Hippocampal formation (tissue), 2 donors: ENCODE measurements around the gene SHC4.
"Not testable (repeated sequence)": the region's sequence is repeated elsewhere in the genome, so short reads cannot be mapped to it uniquely, and the experiment has no call there.

ENCODE experiments used
- DNase-seq, 2 donors: peaks; one replicate each; lab custom pipeline; 2025; lab: John Stamatoyannopoulos, UW

The SHC4 gene

DNA sequence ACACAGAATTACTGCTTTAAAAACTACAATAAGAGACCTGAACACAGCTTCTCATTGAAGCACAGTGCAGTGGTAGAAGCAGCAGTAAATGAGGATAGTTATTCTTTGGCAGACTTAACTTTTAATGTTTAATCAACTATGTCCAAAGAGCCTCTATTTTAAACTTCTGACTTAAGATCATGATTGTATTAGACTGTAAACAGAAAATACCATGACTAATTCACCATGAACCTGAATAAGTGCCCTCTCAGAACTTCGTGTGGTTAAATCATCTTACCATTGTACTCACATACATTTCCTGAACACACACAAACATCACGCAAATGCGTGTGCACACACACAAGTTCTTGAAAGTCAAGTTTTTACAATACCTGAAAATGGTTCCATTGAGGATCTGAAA lies 166.8 kb downstream of the SHC4 start:
- no peak for DNase-seq

GRCh38 chr15:48796521-48796920 lies 167.2 kb downstream of the SHC4 start:
- no peak for DNase-seq

DNA sequence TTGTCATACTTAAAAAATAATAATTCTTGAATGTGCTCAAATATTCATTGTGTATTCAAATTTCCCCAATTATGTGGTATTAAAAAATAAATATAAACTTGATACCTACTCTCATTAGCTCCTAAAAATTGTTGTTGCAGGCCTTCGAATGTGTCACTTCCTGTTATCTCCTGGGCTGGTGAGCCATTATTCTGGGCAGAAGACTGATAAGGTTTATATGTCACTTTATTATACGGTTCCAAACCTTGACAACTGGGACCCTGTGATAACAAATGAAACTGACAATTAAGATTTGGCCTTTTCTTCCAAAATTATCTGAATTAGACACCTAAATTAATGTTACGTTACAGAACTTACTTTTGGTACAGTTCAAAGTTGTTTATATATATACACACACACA lies 167.8 kb downstream of the SHC4 start:
- no peak for DNase-seq

DNA sequence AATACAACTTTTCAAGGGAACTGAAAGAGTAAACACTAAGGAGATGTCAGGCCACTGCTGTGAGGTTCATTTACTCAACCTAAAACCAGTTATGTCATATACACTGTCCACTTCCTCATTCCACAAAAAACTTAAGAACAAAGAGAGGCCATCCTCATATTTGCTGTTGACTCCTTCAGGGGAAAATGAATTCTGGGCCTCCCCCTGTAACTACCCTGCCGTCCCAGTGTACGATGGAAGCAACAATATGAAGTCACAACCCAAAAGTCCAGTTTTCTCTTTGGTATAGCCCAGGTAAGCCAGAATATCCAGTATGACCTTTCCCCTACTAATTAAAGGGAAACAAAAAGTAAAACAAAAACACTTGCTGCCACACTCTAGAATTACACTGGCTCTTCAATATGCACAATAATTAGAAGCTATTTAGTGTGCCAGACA lies 169.0 kb downstream of the SHC4 start:
- no peak for DNase-seq

DNA sequence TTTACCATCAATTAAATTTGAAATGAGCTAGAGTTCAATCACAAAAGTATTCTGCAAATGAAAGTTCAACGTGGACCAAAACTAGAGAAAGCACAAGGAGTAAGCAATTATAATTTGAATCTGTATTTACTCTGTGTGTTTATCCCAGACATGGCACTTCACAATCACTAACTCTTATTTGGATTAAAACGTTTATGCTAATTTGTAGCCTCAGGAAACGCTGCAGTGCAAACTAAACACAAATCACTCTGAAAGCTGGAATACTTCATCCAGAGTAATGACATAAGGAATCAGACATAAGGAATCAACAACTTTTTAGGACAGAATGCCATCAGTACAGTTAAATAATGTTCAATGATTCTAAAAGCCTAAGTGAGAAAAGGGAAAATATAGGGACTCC lies 171.3 kb downstream of the SHC4 start:
- no peak for DNase-seq

DNA sequence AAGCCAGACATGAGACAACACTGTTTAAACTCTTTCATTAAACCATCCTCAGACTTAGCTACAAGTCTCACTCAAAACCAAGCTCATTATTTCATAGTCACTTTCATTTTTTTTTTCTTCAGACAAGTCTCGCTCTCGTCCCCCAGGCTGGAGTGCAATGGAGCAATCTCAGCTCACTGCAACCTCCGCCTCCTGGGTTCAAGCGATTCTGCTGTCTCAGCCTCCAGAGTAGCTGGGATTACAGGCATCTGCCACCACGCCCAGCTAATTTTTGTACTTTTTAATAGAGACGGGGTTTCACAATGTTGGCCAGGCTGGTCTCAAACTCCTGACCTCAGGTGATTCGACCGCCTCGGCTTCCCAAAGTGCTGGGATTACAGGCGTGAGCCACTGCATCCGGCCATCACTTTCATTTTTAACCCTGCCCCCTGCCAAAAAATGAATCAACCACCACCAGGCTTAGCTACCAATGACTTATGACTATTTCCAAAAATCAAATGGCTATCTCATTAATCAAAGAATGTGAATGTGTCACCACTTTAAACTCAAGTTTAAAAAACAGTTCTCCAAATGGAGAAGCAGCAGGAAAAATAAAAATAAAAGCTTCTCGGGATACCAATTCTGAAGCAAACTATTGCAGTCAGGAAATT lies 173.1 kb downstream of the SHC4 start:
- not testable (repeated sequence) for DNase-seq

DNA sequence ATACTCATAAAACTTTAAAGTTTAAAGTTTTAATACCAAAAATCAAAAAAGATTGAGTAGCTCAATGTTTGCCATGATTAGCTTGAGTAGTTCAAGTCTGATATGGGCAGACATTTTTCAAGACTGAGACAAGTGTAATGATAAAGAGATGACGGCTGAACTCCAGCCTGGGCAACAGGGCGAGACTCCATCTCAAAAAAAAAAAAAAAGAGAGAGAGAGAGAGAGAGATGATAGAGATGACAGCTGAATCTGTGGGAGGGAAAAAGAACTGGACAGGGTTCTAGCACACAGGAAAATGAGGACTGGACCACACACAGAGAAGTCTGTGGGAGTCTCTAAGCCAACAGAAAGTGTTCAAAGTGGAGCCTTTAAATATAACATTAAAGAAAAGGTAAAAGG lies 178.0 kb downstream of the SHC4 start:
- no peak for DNase-seq

- DNase-seq: no peak
Measured at GRCh38 chr15:48785195-48785594, 178.5 kb downstream of the SHC4 start.

DNA sequence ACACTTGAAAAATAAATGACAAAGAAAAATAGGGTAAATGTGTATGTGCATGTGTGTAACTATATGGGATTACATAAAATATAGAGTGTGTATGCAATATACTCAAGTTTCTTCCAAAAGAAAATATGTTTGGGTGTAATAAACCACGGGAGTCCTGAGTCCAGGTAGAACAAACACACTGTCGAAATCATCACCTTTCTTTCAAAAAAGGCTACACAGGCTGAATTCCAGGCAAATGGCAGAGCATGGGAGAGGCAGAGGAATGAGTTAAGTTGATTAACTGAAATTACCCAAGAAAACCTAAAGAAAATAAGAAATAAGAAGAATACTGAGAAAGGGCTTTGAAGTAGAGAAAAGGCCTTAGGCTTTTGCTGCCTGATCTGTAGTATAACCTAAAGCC lies 179.0 kb downstream of the SHC4 start:
- DNase-seq: no peak

- DNase-seq: no peak
Measured at GRCh38 chr15:48782911-48783310, 180.8 kb downstream of the SHC4 start.

DNA sequence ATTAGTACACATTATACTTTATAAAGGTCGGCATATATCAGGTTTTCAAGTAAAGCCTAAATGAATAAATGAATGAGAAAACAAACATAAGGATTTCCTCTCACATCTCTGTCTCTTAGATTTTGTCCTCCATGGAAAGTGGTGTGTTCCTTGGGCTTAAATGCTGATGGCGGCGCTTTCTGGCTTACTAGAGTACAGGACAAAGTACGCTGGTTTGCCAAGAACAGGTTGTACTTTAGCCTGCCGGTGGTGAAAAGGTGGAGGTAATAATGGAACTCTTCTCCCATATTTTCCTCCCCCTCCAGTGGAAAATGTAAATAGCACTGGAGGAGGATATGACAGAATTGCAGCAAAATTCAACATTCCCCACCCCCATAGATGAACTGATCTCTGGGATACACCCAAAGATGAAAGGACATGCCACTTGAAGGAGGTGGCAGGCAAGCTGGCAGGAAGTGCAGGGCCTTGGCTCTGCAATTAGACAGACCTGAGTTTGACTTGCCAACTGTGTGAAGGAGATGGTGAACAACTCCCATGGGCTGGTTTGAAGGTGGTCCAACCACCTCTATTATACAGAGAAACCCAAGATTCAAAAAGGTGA lies 182.1 kb downstream of the SHC4 start:
- DNase-seq: no peak

GRCh38 chr15:48781017-48781416 lies 182.7 kb downstream of the SHC4 start:
- no peak for DNase-seq

- no peak for DNase-seq
Measured at GRCh38 chr15:48778331-48778730, 185.4 kb downstream of the SHC4 start.

DNA sequence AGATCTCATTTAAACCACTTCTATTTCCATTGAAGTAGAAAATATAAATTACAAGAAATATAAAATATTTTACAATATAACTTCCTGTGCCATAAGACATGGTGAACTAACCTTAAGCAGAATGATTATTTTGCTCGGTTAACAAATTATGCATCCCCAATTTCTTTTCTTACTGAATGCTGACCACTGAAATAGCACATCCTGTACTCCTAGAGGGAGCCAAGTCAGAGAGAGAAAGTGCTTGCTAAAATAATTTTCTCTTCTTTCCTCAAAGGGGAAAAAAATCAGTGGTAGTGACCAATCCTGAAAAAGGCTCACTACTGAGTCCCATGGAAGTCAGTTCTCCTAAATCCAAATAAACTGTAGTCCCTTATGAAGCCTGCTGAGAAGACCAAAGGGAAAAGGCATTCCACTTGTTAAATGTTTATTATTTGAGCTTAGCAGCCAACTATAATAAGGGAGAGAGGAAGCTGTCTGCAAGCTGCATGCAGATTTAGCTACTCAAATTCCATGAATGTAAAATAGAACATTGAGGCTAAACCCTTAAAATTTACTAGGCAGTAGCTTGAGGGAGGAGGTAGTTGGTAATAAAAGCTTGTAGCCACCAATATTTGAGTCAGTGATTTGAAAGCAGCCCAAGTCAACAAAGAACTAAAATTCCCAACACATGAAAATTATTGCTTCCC lies 185.9 kb downstream of the SHC4 start:
- no peak for DNase-seq

GRCh38 chr15:48775546-48775945 lies 188.2 kb downstream of the SHC4 start:
- DNase-seq: no peak

- DNase-seq: no peak
Measured at GRCh38 chr15:48774484-48774883, 189.2 kb downstream of the SHC4 start.
